NCI-H2171 treated with DMSO at 0.1 percent for 48 hours (cell line): ENCODE results near the gene MELTF.

ENCODE experiments used
- DNase-seq: peaks from one replicate; lab custom pipeline; 2025; lab: John Stamatoyannopoulos, UW

MELTF gene

GRCh38 chr3:197008436-197009209 is 21.0 kb downstream of the MELTF start:
- DNase-seq = no peak

DNA sequence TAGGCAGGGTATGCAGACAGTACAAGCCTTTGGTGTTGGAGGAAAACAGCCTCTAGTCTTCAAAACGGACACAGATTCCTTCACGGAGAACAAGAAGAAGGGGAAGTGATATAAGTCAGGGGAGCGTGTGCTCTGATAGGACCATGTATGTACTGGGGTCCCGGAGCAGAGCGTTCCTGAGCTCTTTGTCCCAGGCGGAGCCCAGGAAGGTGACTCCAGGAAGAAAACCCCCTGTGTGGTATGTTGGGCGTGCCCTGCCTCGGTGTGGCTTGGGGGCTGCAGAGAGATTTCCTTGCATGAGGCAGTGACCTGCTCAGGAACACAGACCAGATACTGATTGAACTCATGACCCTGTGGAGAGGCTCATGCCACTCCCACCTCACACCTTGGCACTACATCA is 21.7 kb downstream of the MELTF start:
- DNase-seq = no peak

GRCh38 chr3:197007296-197007940 is 22.2 kb downstream of the MELTF start:
- DNase-seq = no peak

DNA sequence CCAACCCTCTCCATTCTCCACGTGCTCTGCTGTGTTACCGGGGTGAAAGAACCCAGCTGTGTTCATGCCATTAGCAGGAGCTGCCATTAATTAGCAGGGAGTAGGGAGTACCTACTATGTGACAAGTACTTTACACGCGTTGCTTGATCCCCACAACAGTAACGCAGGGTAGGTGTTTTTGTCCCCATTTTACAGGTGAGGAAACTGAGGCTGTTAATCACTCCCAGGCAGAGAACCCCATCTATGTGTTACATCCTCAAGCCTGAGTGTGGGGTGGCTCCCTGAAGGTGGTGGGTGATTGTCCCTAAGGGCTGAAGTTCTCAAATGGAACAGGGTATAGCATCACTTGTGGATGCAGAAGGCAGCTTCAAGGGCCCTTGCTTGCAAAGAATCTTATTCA is 22.8 kb downstream of the MELTF start:
- no peak for DNase-seq

- DNase-seq = no peak
Measured at GRCh38 chr3:197006446-197006845, 23.2 kb downstream of the MELTF start.

GRCh38 chr3:197003461-197004385 is 25.9 kb downstream of the MELTF start:
- peak; percentile 52 for DNase-seq

DNA sequence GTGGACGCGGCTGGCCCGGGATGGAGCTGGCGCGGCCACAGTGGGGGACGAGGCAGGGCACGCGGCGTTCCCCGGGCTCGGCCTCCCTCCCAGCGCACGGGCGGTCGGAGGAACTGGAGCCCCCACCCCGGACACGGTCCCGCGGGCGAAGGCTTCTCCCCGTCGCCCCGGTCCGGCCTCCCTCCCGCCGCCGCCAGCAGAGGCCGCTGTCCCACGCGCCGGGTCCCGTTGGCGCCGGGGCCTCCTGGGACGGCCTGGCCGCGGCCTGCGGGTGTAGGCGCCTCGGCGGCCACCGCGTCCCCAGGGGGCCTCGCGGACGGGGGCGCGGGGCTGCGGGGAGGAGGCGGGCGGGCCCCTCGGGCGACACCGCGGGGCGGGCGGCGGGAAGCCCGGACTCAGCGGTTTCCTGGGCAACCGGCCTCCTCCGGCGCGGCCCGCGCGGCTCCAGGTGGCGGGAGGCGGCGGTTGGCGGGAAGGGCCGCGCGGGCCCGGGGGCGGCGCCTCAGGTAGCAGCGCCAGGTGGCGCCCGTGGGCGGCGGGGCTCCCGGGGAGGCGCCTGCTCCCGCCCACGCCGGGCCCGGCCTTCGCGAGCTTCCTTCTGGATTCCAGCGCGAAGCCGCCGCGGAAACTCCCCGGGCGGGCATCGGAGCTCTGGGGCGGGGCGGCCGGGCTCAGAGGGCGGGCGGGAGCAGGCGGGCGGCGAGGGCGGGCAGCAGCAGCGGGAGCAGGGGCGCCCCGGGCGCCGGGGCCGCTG is 26.7 kb downstream of the MELTF start:
- peak; percentile 85 for DNase-seq

- DNase-seq = peak; percentile 28
Measured at GRCh38 chr3:197001972-197002700, 27.5 kb downstream of the MELTF start.

DNA sequence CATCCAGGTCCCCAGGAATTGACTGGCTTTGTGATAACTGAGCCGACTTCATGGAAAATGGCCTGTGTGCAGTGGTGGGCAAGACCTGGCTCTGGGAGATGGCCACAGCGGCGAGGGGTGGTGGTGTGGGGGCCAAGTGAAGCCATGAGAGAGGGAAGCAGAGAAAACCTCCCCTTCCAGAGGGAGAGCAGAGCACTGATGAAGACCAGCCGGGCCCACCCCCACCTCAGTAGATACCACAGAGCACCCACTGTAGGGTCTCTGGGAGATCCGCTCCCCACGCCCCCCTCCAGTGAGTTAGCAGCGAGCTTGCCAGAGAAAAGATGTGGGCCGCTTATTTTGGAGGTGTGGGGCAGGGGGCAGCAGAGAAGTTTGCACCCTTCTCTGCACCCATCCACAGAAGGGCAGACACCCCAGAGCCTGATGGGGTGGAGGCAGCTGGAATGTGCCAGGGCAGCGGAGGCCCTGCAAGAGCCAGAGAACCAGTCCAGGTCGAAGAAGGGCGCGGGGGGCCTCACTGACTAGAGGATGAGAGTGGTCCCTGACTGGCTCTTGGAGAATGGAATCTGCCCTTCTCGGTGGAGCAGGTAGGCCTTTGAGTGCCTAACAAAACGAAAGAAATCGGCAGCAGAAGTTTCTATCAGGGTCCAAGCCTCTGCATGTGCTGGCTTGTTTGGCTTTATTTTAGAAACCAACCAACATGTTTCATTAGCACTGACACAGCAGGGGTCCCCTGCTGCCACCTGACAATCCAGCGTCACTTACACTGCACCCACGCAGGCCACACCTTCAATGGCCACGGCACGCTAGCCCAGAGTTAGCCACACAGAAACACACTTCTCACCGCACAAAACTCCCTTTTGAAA is 28.3 kb downstream of the MELTF start:
- DNase-seq = peak; percentile 30

GRCh38 chr3:197000211-197000610 is 29.4 kb downstream of the MELTF start:
- no peak for DNase-seq

- DNase-seq = no peak
Measured at GRCh38 chr3:196998966-196999760, 30.5 kb downstream of the MELTF start.

DNA sequence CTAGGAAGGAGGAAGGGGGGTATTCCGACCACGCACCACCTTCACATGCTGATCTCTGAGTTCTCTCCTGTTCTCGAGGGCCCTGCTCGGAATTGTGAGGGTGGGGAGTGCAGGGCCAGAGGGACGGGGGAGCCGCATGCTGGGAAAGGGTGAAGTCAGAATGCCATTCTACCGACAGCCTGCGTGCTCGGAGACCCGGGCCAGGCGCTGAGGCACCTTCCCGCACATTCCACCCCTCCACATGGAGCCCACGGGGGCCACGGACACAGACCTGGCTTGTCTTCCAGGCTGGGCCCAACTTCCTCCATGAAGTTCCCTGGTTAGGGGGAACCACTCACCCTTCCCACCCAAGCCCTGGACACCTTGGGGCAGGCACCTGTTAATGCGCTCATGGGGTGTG is 32.3 kb downstream of the MELTF start:
- no peak for DNase-seq

DNA sequence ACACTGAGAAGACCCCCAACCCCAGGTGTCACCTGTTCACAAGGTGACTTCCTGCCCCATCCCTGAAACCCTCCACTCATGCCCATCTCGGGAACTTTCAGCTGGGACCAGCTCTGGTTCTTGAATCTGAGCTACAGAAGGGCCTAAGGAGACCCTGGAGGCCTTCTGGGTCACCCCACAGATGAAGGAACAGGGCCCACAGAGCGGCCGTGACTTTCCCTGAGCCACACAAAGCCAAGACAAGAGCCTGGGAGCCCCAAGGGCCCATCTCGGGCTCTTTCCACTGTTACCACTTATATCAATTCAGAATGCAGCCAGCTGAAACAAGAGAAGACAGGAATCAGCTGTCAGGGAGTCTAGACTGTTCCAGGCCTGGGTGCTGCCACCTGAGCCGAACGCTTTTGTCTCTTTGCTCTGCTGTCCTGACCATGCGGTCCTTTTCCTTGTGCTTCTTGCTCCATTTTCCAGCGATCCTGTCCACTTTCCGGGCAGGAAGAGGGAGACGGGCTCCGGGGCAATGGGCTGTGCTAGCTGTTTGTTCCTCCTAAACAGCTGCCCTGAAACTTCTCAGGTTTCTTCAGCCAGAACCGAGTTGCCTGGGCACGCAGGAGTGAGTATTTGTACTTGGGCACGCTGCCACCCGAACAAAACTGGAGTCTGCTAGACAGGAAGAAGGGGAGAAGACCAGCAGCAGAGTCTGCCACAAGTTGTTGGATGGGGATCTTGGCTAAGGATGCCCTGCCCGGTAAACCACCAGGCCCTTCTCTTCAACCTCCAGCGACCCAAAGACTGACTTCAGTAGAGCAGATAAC is 33.0 kb downstream of the MELTF start:
- DNase-seq = peak; percentile 93

DNA sequence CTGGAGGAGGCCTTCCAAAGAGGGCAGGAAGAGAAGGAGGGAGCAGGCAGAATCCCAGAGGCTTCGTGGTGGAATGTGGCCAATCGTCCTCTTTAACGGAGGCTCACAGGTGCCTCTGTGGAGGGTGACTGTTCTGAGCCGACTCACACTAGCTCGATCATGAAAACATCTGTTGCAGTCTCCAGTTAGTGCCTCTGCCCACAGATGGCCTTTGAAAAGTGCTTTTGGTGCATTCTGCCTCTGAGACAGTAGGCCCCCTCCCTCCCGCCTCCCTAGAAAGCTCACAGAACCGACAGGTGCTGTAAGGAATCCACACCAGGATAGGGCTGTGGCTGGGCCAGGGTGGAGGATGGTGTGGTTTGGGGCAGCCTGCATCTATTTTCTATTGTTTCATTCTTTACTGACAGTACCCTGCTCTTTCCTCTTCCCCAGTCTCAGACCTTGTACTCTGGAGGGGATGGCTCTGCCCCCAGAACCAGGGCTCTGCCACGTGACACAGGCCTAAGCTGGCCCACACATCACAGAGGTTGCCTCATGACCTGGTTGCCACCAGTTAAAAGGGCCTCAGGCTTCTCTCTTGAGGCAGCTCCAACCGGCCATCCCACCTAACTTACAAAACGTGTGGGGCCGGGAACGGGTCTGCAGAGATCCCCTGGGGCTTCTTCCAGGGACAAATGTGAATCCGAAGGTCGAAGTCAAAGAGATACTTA is 33.8 kb downstream of the MELTF start:
- peak; percentile 95 for DNase-seq

DNA sequence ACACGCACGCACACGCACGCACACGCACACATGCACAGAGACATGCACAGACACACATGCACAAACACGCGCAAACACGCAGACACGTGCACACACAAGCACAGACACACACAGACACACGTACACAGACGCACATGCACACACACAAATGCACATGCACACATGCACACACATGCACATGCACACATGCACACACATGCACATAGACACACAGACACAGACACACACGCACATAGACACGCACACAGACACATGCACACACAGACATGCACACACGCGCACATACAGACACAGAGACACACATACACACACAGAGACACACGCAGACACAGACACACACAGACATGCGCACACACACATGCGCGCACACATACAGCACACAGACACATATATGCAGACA is 34.6 kb downstream of the MELTF start:
- DNase-seq = no peak

GRCh38 chr3:196994056-196994455 is 35.6 kb downstream of the MELTF start:
- no peak for DNase-seq

GRCh38 chr3:196992461-196993065 is 37.1 kb downstream of the MELTF start:
- DNase-seq = no peak
